ENCODE results near the gene YLPM1.

DNA sequence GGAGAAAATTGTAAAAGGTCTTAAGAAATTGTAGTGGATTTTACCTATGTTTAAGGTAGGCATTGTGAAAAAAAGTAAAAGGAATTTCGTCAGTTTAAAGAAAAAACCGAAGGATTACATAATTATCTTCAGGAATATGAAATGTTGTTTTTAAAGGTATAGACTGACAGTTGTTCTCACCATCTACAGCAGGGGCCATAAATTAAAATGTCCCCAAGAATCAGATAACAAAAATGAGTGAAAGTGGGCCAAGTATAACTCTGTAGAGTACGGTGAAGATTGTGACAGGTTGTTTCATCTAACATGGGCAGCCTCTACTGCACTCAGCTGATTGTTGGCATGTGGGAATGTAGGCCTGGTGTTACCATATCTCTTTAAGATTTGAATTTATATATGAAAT is 38.3 kb downstream of the YLPM1 start:
- TF ChIP-seq, protein P1, sequence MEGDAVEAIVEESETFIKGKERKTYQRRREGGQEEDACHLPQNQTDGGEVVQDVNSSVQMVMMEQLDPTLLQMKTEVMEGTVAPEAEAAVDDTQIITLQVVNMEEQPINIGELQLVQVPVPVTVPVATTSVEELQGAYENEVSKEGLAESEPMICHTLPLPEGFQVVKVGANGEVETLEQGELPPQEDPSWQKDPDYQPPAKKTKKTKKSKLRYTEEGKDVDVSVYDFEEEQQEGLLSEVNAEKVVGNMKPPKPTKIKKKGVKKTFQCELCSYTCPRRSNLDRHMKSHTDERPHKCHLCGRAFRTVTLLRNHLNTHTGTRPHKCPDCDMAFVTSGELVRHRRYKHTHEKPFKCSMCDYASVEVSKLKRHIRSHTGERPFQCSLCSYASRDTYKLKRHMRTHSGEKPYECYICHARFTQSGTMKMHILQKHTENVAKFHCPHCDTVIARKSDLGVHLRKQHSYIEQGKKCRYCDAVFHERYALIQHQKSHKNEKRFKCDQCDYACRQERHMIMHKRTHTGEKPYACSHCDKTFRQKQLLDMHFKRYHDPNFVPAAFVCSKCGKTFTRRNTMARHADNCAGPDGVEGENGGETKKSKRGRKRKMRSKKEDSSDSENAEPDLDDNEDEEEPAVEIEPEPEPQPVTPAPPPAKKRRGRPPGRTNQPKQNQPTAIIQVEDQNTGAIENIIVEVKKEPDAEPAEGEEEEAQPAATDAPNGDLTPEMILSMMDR (conservative IDR thresholded peaks at IDR 0.05; ENCODE audit: low read depth, low read length): no peak
- TF ChIP-seq EZH2 (IDR thresholded peaks at IDR 0.05; ENCODE audit: borderline replicate concordance, low read depth, low read length, poor library complexity, severe bottlenecking): no peak

All from A673 (cell line).